Aorta (tissue), 5 donors: ENCODE data around the gene TULP4. TPM values are rescaled to one million over a fixed set of nuclear protein-coding genes. Genes with fewer than 3 reads are reported as not detected.

ENCODE experiments used
- ATAC-seq: fragments of 200-7000 bp; cut with Tn5 transposase; one replicate; pipeline ENCODE4 v1.9.1; 2022; ENCODE audit warnings: moderate library complexity; ENCODE audit not compliant: low FRiP score
- DNase-seq, 2 donors: peaks; one replicate each; pipeline ENCODE4 v3.0.0-alpha.2; 2020
- H3K27ac ChIP-seq, 2 donors: one replicate each; pipeline ENCODE4 v1.5.1; 2013; ENCODE audit warnings: low read length in 2 of 2, mild to moderate bottlenecking in 2 of 2, moderate library complexity in 2 of 2, control low read depth in 1 of 2, inconsistent platforms in 1 of 2, low read depth in 1 of 2
- H3K27me3 ChIP-seq, 2 donors: one replicate each; pipeline ENCODE4 v1.6.1; 2013; ENCODE audit warnings: control low read depth in 1 of 2, low read length in 1 of 2, mild to moderate bottlenecking in 1 of 2, moderate library complexity in 1 of 2; ENCODE audit not compliant: insufficient read depth in 2 of 2, control insufficient read depth in 1 of 2
- H3K36me3 ChIP-seq, 2 donors: one replicate each; pipeline ENCODE4 v1.6.1; 2013; ENCODE audit warnings: control low read depth in 1 of 2, low read length in 1 of 2, mild to moderate bottlenecking in 1 of 2; ENCODE audit not compliant: insufficient read depth in 2 of 2, control insufficient read depth in 1 of 2
- H3K4me1 ChIP-seq, 2 donors: one replicate each; pipeline ENCODE4 v1.6.1; 2013; ENCODE audit warnings: low read length in 2 of 2, control low read depth in 1 of 2, mild to moderate bottlenecking in 1 of 2, moderate library complexity in 1 of 2; ENCODE audit not compliant: insufficient read depth in 2 of 2, control insufficient read depth in 1 of 2
- H3K4me3 ChIP-seq, 2 donors: one replicate each; pipeline ENCODE4 v1.5.1; 2013; ENCODE audit warnings: low read length in 2 of 2, control low read depth in 1 of 2, mild to moderate bottlenecking in 1 of 2
- H3K9me3 ChIP-seq: one replicate; pipeline ENCODE4 v1.6.1; 2013; ENCODE audit warnings: mild to moderate bottlenecking, low read length; ENCODE audit not compliant: control insufficient read depth
- WGBS, 2 donors: extraction: QIAGEN DNeasy Blood & Tissue Kit; methylation state at CpG; one replicate each; pipeline ENCODE4 v1.1.7; 2013; 5-methylcytosine and 5-hydroxymethylcytosine counted together
- intact Hi-C, 2 donors: fragments of 100-400 bp; cut with DNase I; formaldehyde crosslinking; loops; one replicate each; pipeline versions ENCODE4 v1.14.2 to v1.15.0; 2022
- polyA plus RNA-seq, 2 donors: library from polyadenylated mRNA; stranded (reverse); fragments of 200-250 nt; gene quantifications; one replicate each; pipeline ENCODE4 v1.2.3, GENCODE V29; 2013
- total RNA-seq, 2 donors: library from RNA; stranded (reverse); fragmentation: NEBNext Ultra II Directional; extraction: Animal tissue kit (Norgen Biotek cat#: 25700); gene quantifications; one replicate each; pipeline ENCODE4 v1.2.1, GENCODE V29; 2021
- donor health status: healthy with polysubstance abuse.
- donor health status: Bipolar disorder and iron deficiency.
- donor health status: DM: no; HTN: no; CAD: no.
- donor health status: DM: no; HTN: no; CAD: no.
- donor health status: DM: yes; HTN: yes; CAD: no.

The TULP4 gene
- total and polyA plus RNA-seq, 4 donors: 2.4 to 86.1 (median 40.0) TPM

GRCh38 chr6:158278004-158278403 is 34.3 kb upstream of the TULP4 start:
- intact Hi-C loops: no loop called here
- ATAC-seq: no peak
- no peaks in the 10 kb centered on the region for H3K27me3 ChIP-seq
- DNase-seq: no peak
- H3K9me3 ChIP-seq: no peaks in the 10 kb centered on the region
- no peaks in the 10 kb centered on the region for H3K4me1 ChIP-seq
- H3K4me3 ChIP-seq: no peak overlapping the region
- 61 to 76% methylated on average over 2 of the region's 2 CpGs for WGBS, 2 donors
- H3K27ac ChIP-seq: no peak overlapping the region
- H3K36me3 ChIP-seq: no peaks in the 10 kb centered on the region

GRCh38 chr6:158279615-158280014 is 32.6 kb upstream of the TULP4 start:
- H3K27ac ChIP-seq: no peak overlapping the region
- WGBS, 2 donors: 75 to 76% methylated on average over 13 of the region's 13 CpGs
- no peak for ATAC-seq
- peaks cover 2 to 9% of the 10 kb centered on the region in 2 donors for H3K4me1 ChIP-seq
- H3K36me3 ChIP-seq: no peaks in the 10 kb centered on the region
- H3K9me3 ChIP-seq: no peaks in the 10 kb centered on the region
- no peak for DNase-seq
- intact Hi-C loops: loop anchor here in 1 of 2 donors (5.0 kb wide), 1 partner anchor 47 kb away; no protein-coding TSS in a partner anchor
- no peak overlapping the region for H3K4me3 ChIP-seq
- H3K27me3 ChIP-seq: no peaks in the 10 kb centered on the region

- Histone ChIP-seq H3K4me1 (peaks cover 4 to 12% of the 10 kb centered on the region in 2 donors), H3K27me3 (no peaks in the 10 kb centered on the region), H3K36me3 (no peaks in the 10 kb centered on the region), H3K9me3 (no peaks in the 10 kb centered on the region), H3K27ac (peak overlapping the region; percentile 48 to 97), H3K4me3 (no peak overlapping the region)
- no peak for DNase-seq
- intact Hi-C loops: loop anchor here in 1 of 2 donors (5.0 kb wide), 1 partner anchor 51 kb away; no protein-coding TSS in a partner anchor
- ATAC-seq: no peak
- 50% methylated on average over 4 of the region's 4 CpGs for WGBS, 2 donors
Observed at GRCh38 chr6:158283304-158283980, 28.8 kb upstream of the TULP4 start.

- Histone ChIP-seq H3K9me3 (no peaks in the 10 kb centered on the region), H3K27ac (peak overlapping the region; percentile 84 to 97), H3K27me3 (no peaks in the 10 kb centered on the region), H3K4me1 (peaks cover 4 to 12% of the 10 kb centered on the region in 2 donors), H3K4me3 (no peak overlapping the region), H3K36me3 (no peaks in the 10 kb centered on the region)
- DNase-seq (no peak), ATAC-seq (peak; percentile 62)
- 19 to 22% methylated on average over 11 of the region's 11 CpGs for WGBS, 2 donors
- intact Hi-C loops: loop anchor here in 1 of 2 donors (5.0 kb wide), 1 partner anchor 52 kb away; no protein-coding TSS in a partner anchor
Observed at GRCh38 chr6:158284007-158284875, 28.0 kb upstream of the TULP4 start.

GRCh38 chr6:158284876-158285655 is 27.2 kb upstream of the TULP4 start:
- ATAC-seq: no peak
- no peaks in the 10 kb centered on the region for H3K27me3 ChIP-seq
- no peaks in the 10 kb centered on the region for H3K36me3 ChIP-seq
- H3K9me3 ChIP-seq: no peaks in the 10 kb centered on the region
- 75 to 78% methylated on average over 6 of the region's 6 CpGs for WGBS, 2 donors
- peak overlapping the region; percentile 77 to 84 for H3K27ac ChIP-seq
- peaks cover 4 to 12% of the 10 kb centered on the region in 2 donors for H3K4me1 ChIP-seq
- no peak for DNase-seq
- H3K4me3 ChIP-seq: no peak overlapping the region
- intact Hi-C loops: loop anchor here in 1 of 2 donors (5.0 kb wide), 1 partner anchor 53 kb away; no protein-coding TSS in a partner anchor

- no peak for DNase-seq
- 10 to 17% methylated on average over 5 of the region's 5 CpGs for WGBS, 2 donors
- ATAC-seq: peak; percentile 7
- intact Hi-C loops: no loop called here
- no peak overlapping the region for H3K4me3 ChIP-seq
- H3K9me3 ChIP-seq: no peaks in the 10 kb centered on the region
- H3K4me1 ChIP-seq: peaks cover 4 to 12% of the 10 kb centered on the region in 2 donors
- H3K36me3 ChIP-seq: no peaks in the 10 kb centered on the region
- no peaks in the 10 kb centered on the region for H3K27me3 ChIP-seq
- H3K27ac ChIP-seq: peak overlapping the region in 1 of 2 donors; percentile 77
Observed at GRCh38 chr6:158285656-158286021, 26.6 kb upstream of the TULP4 start.

- Histone ChIP-seq H3K27me3 (no peaks in the 10 kb centered on the region), H3K9me3 (no peaks in the 10 kb centered on the region), H3K4me1 (peaks cover 4 to 12% of the 10 kb centered on the region in 2 donors), H3K36me3 (no peaks in the 10 kb centered on the region), H3K27ac (no peak overlapping the region), H3K4me3 (no peak overlapping the region)
- intact Hi-C loops: no loop called here
- ATAC-seq (no peak), DNase-seq (no peak)
- WGBS, 2 donors: 2 to 3% methylated on average over 1 of the region's 1 CpG
Observed at GRCh38 chr6:158286413-158286812, 25.9 kb upstream of the TULP4 start.

- 74 to 76% methylated on average over 4 of the region's 4 CpGs for WGBS, 2 donors
- Histone ChIP-seq H3K27me3 (no peaks in the 10 kb centered on the region), H3K9me3 (no peaks in the 10 kb centered on the region), H3K4me1 (peaks cover 4 to 12% of the 10 kb centered on the region in 2 donors), H3K36me3 (no peaks in the 10 kb centered on the region), H3K4me3 (no peak overlapping the region), H3K27ac (no peak overlapping the region)
- DNase-seq (no peak), ATAC-seq (no peak)
- intact Hi-C loops: no loop called here
Observed at GRCh38 chr6:158287047-158287446, 25.2 kb upstream of the TULP4 start.
